RWPE1 (cell line): ENCODE measurements around the gene USP54.

Source experiments
- CTCF ChIA-PET: fragments of 350-600 bp; sonication (Branson Sonifier 250); formaldehyde crosslinking; extraction: SDS; loops from one replicate; lab custom pipeline; 2021; lab: Yijun Ruan, JAX
- POLR2A ChIA-PET: fragments of 400-600 bp; formaldehyde crosslinking; extraction: SDS; loops from one replicate; lab custom pipeline; 2020; ENCODE audit warnings: antibody characterized with exemption; ENCODE audit not compliant: low non-redundant PET; lab: Yijun Ruan, JAX
- DNase-seq: peaks from one replicate; pipeline ENCODE4 v3.0.0; 2012; ENCODE audit warnings: low spot score
- H3K27ac ChIP-seq: fragments of 450-650 bp; 2 replicates; pipeline ENCODE4 v1.5.1; 2017
- CTCF ChIP-seq: fragments of 450-650 bp; conservative IDR thresholded peaks from 2 replicates; pipeline ENCODE4 v1.5.1; 2017; ENCODE audit warnings: low read depth, mild to moderate bottlenecking

USP54 gene

GRCh38 chr10:73556855-73557254, 34.3 kb downstream of the USP54 start:
- TF ChIP-seq CTCF: no peak
- POLR2A ChIA-PET: no interaction called here
- CTCF ChIA-PET: interaction anchor here (0.7 kb wide), 1 partner anchor 16 kb away, joined by 3 read pairs; no protein-coding TSS in a partner anchor
- no peak overlapping the region for H3K27ac ChIP-seq
- DNase-seq: no peak

- CTCF ChIA-PET: no interaction called here
- DNase-seq: no peak
- POLR2A ChIA-PET: interaction anchor here (0.6 kb wide), 1 partner anchor 20 kb away, joined by 4 read pairs; no protein-coding TSS in a partner anchor
- H3K27ac ChIP-seq: no peak overlapping the region
- TF ChIP-seq CTCF: no peak
Observed at GRCh38 chr10:73554721-73555120, 36.4 kb downstream of the USP54 start.

- no peak overlapping the region for H3K27ac ChIP-seq
- ChIA-PET POLR2A (no interaction called here), CTCF (no interaction called here)
- TF ChIP-seq CTCF: no peak
- DNase-seq: no peak
Observed at GRCh38 chr10:73553761-73554160, 37.4 kb downstream of the USP54 start.

- ChIA-PET CTCF (interaction anchor here (0.6 to 0.9 kb wide), 2 partner anchors 23 to 62 kb away, joined by 3 to 5 read pairs; no protein-coding TSS in a partner anchor), POLR2A (no interaction called here)
- DNase-seq: no peak
- TF ChIP-seq CTCF: no peak
- H3K27ac ChIP-seq: no peak overlapping the region
Observed at GRCh38 chr10:73552819-73553715, 38.1 kb downstream of the USP54 start.

- H3K27ac ChIP-seq: no peak overlapping the region
- ChIA-PET POLR2A (interaction anchor here (0.6 kb wide), 1 partner anchor 1195 kb away, joined by 3 read pairs; no protein-coding TSS in a partner anchor), CTCF (no interaction called here)
- no peak for TF ChIP-seq CTCF
- no peak for DNase-seq
Observed at GRCh38 chr10:73551515-73551914, 39.6 kb downstream of the USP54 start.

- ChIA-PET POLR2A (no interaction called here), CTCF (no interaction called here)
- TF ChIP-seq CTCF: no peak
- no peak for DNase-seq
- no peak overlapping the region for H3K27ac ChIP-seq
Observed at GRCh38 chr10:73545357-73545756, 45.8 kb downstream of the USP54 start.
